Smooth muscle cell (in vitro differentiated cells): ENCODE data around the gene P3H4. TPM values are rescaled to one million over a fixed set of nuclear protein-coding genes. Genes with fewer than 3 reads are reported as not detected.

Experiments
- DNase-seq: peaks from one replicate; lab custom pipeline; 2025; ENCODE audit not compliant: unreplicated experiment; lab: John Stamatoyannopoulos, UW
- H2AFZ ChIP-seq: fragments of 200-600 bp; sonication (generic); 2 replicates; pipeline ENCODE4 v1.6.0; 2016; ENCODE audit warnings: antibody characterized with exemption, low read depth, mild to moderate bottlenecking
- H3F3A ChIP-seq: fragments of 200-600 bp; sonication (generic); 2 replicates; pipeline ENCODE4 v1.6.0; 2017; ENCODE audit warnings: antibody characterized with exemption, low read depth
- H3K27ac ChIP-seq: fragments of 200-600 bp; sonication (generic); 2 replicates; pipeline ENCODE4 v1.5.1; 2016; ENCODE audit warnings: low read depth, mild to moderate bottlenecking
- H3K27me3 ChIP-seq: fragments of 200-600 bp; sonication (generic); 2 replicates; pipeline ENCODE4 v1.6.1; 2016; ENCODE audit warnings: low read depth, mild to moderate bottlenecking
- H3K36me3 ChIP-seq: fragments of 200-600 bp; sonication (generic); 2 replicates; pipeline ENCODE4 v1.5.1; 2016; ENCODE audit warnings: low read depth
- H3K4me1 ChIP-seq: fragments of 200-600 bp; sonication (generic); 2 replicates; pipeline ENCODE4 v1.5.1; 2016; ENCODE audit warnings: low read depth
- H3K4me2 ChIP-seq: fragments of 200-600 bp; sonication (generic); 2 replicates; pipeline ENCODE4 v1.6.0; 2016; ENCODE audit warnings: mild to moderate bottlenecking
- H3K4me3 ChIP-seq: fragments of 200-600 bp; sonication (generic); 2 replicates; pipeline ENCODE4 v1.5.1; 2016; ENCODE audit warnings: mild to moderate bottlenecking
- H3K79me2 ChIP-seq: fragments of 200-600 bp; sonication (generic); 2 replicates; pipeline ENCODE4 v1.6.0; 2016; ENCODE audit warnings: low read depth, mild to moderate bottlenecking
- H3K9ac ChIP-seq: fragments of 200-600 bp; sonication (generic); 2 replicates; pipeline ENCODE4 v1.6.0; 2016; ENCODE audit warnings: low read depth
- H3K9me3 ChIP-seq: fragments of 200-600 bp; sonication (generic); replicated peaks from 2 replicates; pipeline ENCODE4 v1.5.1; 2016; ENCODE audit warnings: low read depth
- H4K20me1 ChIP-seq: fragments of 200-600 bp; sonication (generic); 2 replicates; pipeline ENCODE4 v1.6.0; 2016; ENCODE audit warnings: low read depth
- CTCF ChIP-seq: fragments of 200-600 bp; sonication (generic); IDR thresholded peaks from 2 replicates; pipeline ENCODE4 v1.5.1; 2017; ENCODE audit warnings: borderline replicate concordance, mild to moderate bottlenecking, antibody characterized with exemption; ENCODE audit not compliant: insufficient read depth, poor library complexity, severe bottlenecking
- WGBS: methylation state at CpG from one replicate; pipeline ENCODE4 v1.1.7; 2016; ENCODE audit warnings: low lambda C conversion rate; 5-methylcytosine and 5-hydroxymethylcytosine counted together
- polyA plus RNA-seq: library from polyadenylated mRNA; unstranded; fragments of >200 nt; fragmentation: Nextera tagmentation; extraction: Ambion mirVana; gene quantifications from 2 replicates; pipeline ENCODE4 v1.2.1, GENCODE V29; 2016
- total RNA-seq: library from RNA; depleted of rRNA; stranded (reverse); fragments of >200 nt; gene quantifications from 2 replicates; pipeline ENCODE4 v1.2.3, GENCODE V29; 2014

Gene P3H4
- total and polyA plus RNA-seq, 2 experiments from 2014 or later = 98.6 to 186 TPM

DNA sequence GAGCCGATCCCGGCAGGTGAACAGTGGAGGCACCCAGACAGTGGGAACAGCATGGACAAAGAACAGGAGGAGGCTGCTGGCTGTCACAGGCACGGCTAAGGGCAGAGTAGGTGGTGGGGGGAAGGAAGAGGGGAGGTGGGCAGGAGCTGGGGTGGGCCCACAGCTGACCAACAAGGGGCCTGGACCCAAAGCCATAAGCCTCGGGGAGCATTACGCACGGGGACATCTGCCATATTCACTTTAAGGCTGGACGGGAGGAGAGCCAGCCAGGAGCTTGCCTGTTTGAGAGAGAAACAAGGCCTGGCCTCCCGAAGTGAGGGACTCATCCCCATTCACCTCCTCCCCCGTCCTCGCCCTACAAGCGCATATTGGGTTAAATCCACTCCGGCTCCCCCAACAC, 57.7 kb downstream of the P3H4 start:
- DNase-seq = no peak
- no peak overlapping the region for H3K9ac ChIP-seq
- WGBS = 86% methylated on average over 11 of the region's 12 CpGs

More for the DNA sequence above, 57.7 kb downstream of the P3H4 start:
- Histone ChIP-seq H3K27me3 (no peaks in the 10 kb centered on the region), H3K4me2 (no peak overlapping the region), H3K9me3 (no peaks in the 10 kb centered on the region), H3F3A (peaks cover 4% of the 10 kb centered on the region), H3K36me3 (peaks cover 10% of the 10 kb centered on the region), H3K4me3 (no peak overlapping the region), H3K27ac (no peak overlapping the region), H3K79me2 (no peaks in the 10 kb centered on the region), H3K4me1 (no peaks in the 10 kb centered on the region), H2AFZ (no peak overlapping the region), H4K20me1 (peaks cover 31% of the 10 kb centered on the region)
- no peak for TF ChIP-seq CTCF

Other genes with a start within 250 kb of the P3H4 start
- 0.22 and 1.3 TPM in 2 replicates for gene KRT9, start 239.9 kb downstream of the P3H4 start, total RNA-seq
- not detected in 2 replicates for gene KRT9, start 239.9 kb downstream of the P3H4 start, polyA plus RNA-seq
- gene KRT14, start 225.1 kb downstream of the P3H4 start, total RNA-seq = 235 and 348 TPM in 2 replicates
- 193 and 492 TPM in 2 replicates for gene KRT14, start 225.1 kb downstream of the P3H4 start, polyA plus RNA-seq
- 404 and 521 TPM in 2 replicates for gene KRT16, start 199.2 kb downstream of the P3H4 start, total RNA-seq
- 304 and 399 TPM in 2 replicates for gene KRT16, start 199.2 kb downstream of the P3H4 start, polyA plus RNA-seq
- 1,301 and 1,591 TPM in 2 replicates for gene KRT17, start 187.4 kb downstream of the P3H4 start, total RNA-seq
- 869 and 2,544 TPM in 2 replicates for gene KRT17, start 187.4 kb downstream of the P3H4 start, polyA plus RNA-seq
- 300 and 360 TPM in 2 replicates for gene EIF1, start 123.1 kb downstream of the P3H4 start, total RNA-seq
- gene EIF1, start 123.1 kb downstream of the P3H4 start, polyA plus RNA-seq = 1,301 and 1,372 TPM in 2 replicates
- gene GAST, start 99.6 kb downstream of the P3H4 start, total RNA-seq = not detected in 2 replicates
- gene GAST, start 99.6 kb downstream of the P3H4 start, polyA plus RNA-seq = 1.2 TPM in 1 of 2 replicates, not detected in the other
- 0.04 and 0.36 TPM in 2 replicates for gene HAP1, start 77.3 kb downstream of the P3H4 start, total RNA-seq
- gene HAP1, start 77.3 kb downstream of the P3H4 start, polyA plus RNA-seq = 0.54 and 0.73 TPM in 2 replicates
- gene JUP, start 25.2 kb downstream of the P3H4 start, total RNA-seq = 167 and 238 TPM in 2 replicates
- gene JUP, start 25.2 kb downstream of the P3H4 start, polyA plus RNA-seq = 124 and 277 TPM in 2 replicates
- gene FKBP10, start 1.1 kb upstream of the P3H4 start, total RNA-seq = 603 and 724 TPM in 2 replicates
- gene FKBP10, start 1.1 kb upstream of the P3H4 start, polyA plus RNA-seq = 253 and 289 TPM in 2 replicates
- gene NT5C3B, start 24.3 kb upstream of the P3H4 start, total RNA-seq = 38.4 and 46.8 TPM in 2 replicates
- 72.2 and 76.3 TPM in 2 replicates for gene NT5C3B, start 24.3 kb upstream of the P3H4 start, polyA plus RNA-seq
- gene KLHL10, start 25.9 kb upstream of the P3H4 start, total RNA-seq = not detected in 2 replicates
- gene KLHL10, start 25.9 kb upstream of the P3H4 start, polyA plus RNA-seq = not detected in 2 replicates
- 23.8 and 29.2 TPM in 2 replicates for gene KLHL11, start 53.5 kb upstream of the P3H4 start, total RNA-seq
- gene KLHL11, start 53.5 kb upstream of the P3H4 start, polyA plus RNA-seq = 7.9 and 10.0 TPM in 2 replicates
- 188 and 217 TPM in 2 replicates for gene ACLY, start 107.0 kb upstream of the P3H4 start, total RNA-seq
- 119 and 172 TPM in 2 replicates for gene ACLY, start 107.0 kb upstream of the P3H4 start, polyA plus RNA-seq
- gene ODAD4, start 118.7 kb upstream of the P3H4 start, total RNA-seq = 1.5 and 1.7 TPM in 2 replicates
- gene ODAD4, start 118.7 kb upstream of the P3H4 start, polyA plus RNA-seq = 3.2 and 3.9 TPM in 2 replicates
- 28.5 and 34.7 TPM in 2 replicates for gene CNP, start 154.8 kb upstream of the P3H4 start, total RNA-seq
- gene CNP, start 154.8 kb upstream of the P3H4 start, polyA plus RNA-seq = 60.1 and 63.0 TPM in 2 replicates
- gene DNAJC7, start 205.5 kb upstream of the P3H4 start, total RNA-seq = 44.5 and 69.5 TPM in 2 replicates
- gene DNAJC7, start 205.5 kb upstream of the P3H4 start, polyA plus RNA-seq = 44.7 and 61.5 TPM in 2 replicates
- gene NKIRAS2, start 208.1 kb upstream of the P3H4 start, total RNA-seq = 21.3 and 41.3 TPM in 2 replicates
- 50.1 and 54.4 TPM in 2 replicates for gene NKIRAS2, start 208.1 kb upstream of the P3H4 start, polyA plus RNA-seq
- gene C17orf113, start 238.7 kb upstream of the P3H4 start, total RNA-seq = 0.49 and 0.54 TPM in 2 replicates
- 0.38 and 0.46 TPM in 2 replicates for gene C17orf113, start 238.7 kb upstream of the P3H4 start, polyA plus RNA-seq